Esophagus muscularis mucosa (tissue), 4 donors: ENCODE results near the gene PDE4D. TPM values are rescaled to one million over a fixed set of nuclear protein-coding genes. Genes with fewer than 3 reads are reported as not detected.

Source experiments
- DNase-seq: peaks from one replicate; pipeline ENCODE4 v3.0.0-alpha.2; 2017; ENCODE audit errors: extremely low spot score
- H3K27ac ChIP-seq, 4 donors: fragments of 200-600 bp; sonication (generic); replicated peaks in 1 of 4; 1 replicate in 3 of 4; 2 replicates in 1 of 4; pipeline ENCODE4 v1.5.1; 2016 to 2019; ENCODE audit warnings: mild to moderate bottlenecking in 1 of 4
- H3K27me3 ChIP-seq, 4 donors: fragments of 200-600 bp; sonication (generic); one replicate each; pipeline versions ENCODE4 v1.5.1 to v1.6.0; 2016 to 2019
- H3K36me3 ChIP-seq, 4 donors: fragments of 200-600 bp; sonication (generic); one replicate each; pipeline ENCODE4 v1.5.1; 2016 to 2019
- H3K4me1 ChIP-seq, 4 donors: fragments of 200-600 bp; sonication (generic); one replicate each; pipeline ENCODE4 v1.5.1; 2016 to 2019
- H3K4me3 ChIP-seq, 4 donors: fragments of 200-600 bp; sonication (generic); 1 replicate in 2 of 4; 2 replicates in 2 of 4; pipeline ENCODE4 v1.5.1; 2016 to 2019; ENCODE audit warnings: mild to moderate bottlenecking in 4 of 4, moderate library complexity in 1 of 4
- H3K9me3 ChIP-seq, 4 donors: fragments of 200-600 bp; sonication (generic); 1 replicate in 3 of 4; 2 replicates in 1 of 4; pipeline ENCODE4 v1.5.1; 2016 to 2019
- CTCF ChIP-seq, 3 experiments: fragments of 200-600 bp in 2 of 3; fragments of 450-650 bp in 1 of 3; sonication (generic) in 2 of 3; IDR thresholded peaks; one replicate each; pipeline ENCODE4 v1.5.1; 2017 to 2019; ENCODE audit warnings: antibody characterized with exemption in 3 of 3, mild to moderate bottlenecking in 2 of 3, moderate library complexity in 1 of 3
- EP300 ChIP-seq: sonication (generic); formaldehyde crosslinking; IDR thresholded peaks from one replicate; pipeline ENCODE4 v1.6.1; 2017; ENCODE audit warnings: antibody characterized with exemption
- POLR2A ChIP-seq: fragments of 450-650 bp; IDR thresholded peaks from one replicate; pipeline ENCODE4 v1.6.1; 2017; ENCODE audit warnings: antibody characterized with exemption, moderate library complexity, mild to moderate bottlenecking, low read depth
- POLR2AphosphoS5 ChIP-seq, 2 donors: sonication (generic); formaldehyde crosslinking; IDR thresholded peaks; one replicate each; pipeline ENCODE4 v1.6.1; 2017; ENCODE audit warnings: antibody characterized with exemption in 2 of 2
- WGBS: methylation state at CpG from one replicate; pipeline ENCODE4 v1.1.5; 2018; 5-methylcytosine and 5-hydroxymethylcytosine counted together
- intact Hi-C: fragments of 100-400 bp; cut with DNase I; formaldehyde crosslinking; loops from one replicate; pipeline ENCODE4 v1.15.1; 2023
- total RNA-seq, 4 donors: library from RNA; depleted of rRNA; stranded (reverse); fragments of >200 nt; gene quantifications; one replicate each; pipeline versions ENCODE4 v1.1.0 to v1.2.1, GENCODE V29; 2016

PDE4D gene
- total RNA-seq, 4 donors from 2014 or later, result 39.2 to 87.0 (median 50.2) TPM

- Histone ChIP-seq H3K9me3 (no peaks in the 10 kb centered on the region), H3K27me3 (no peaks in the 10 kb centered on the region), H3K4me3 (no peak overlapping the region), H3K27ac (no peak overlapping the region), H3K4me1 (peaks cover 0 to 7% (median 2%) of the 10 kb centered on the region in 4 donors), H3K36me3 (no peaks in the 10 kb centered on the region)
- intact Hi-C loops, result loop anchor here (5.0 kb wide), 4 partner anchors 568 to 853 kb away; no protein-coding TSS in a partner anchor
- no peak for DNase-seq
- TF ChIP-seq EP300 (no peak), CTCF (IDR thresholded peaks at IDR 0.05) (peak; percentile 43 to 53 (median 52)), POLR2AphosphoS5 (IDR thresholded peaks at IDR 0.05) (no peak)
- 39% methylated on average over 8 of the region's 8 CpGs for WGBS
Measured at GRCh38 chr5:59813761-59814536, 79.6 kb downstream of the PDE4D start.

- no peaks in the 10 kb centered on the region for H3K27me3 ChIP-seq
- intact Hi-C loops, result loop anchor here (5.0 kb wide), 4 partner anchors 572 to 857 kb away; no protein-coding TSS in a partner anchor
- 5% methylated on average over 14 of the region's 14 CpGs for WGBS
- peaks cover 0 to 21% (median 11%) of the 10 kb centered on the region in 4 donors for H3K4me1 ChIP-seq
- no peaks in the 10 kb centered on the region for H3K36me3 ChIP-seq
- no peak overlapping the region for H3K27ac ChIP-seq
- TF ChIP-seq POLR2A, result no peak
- TF ChIP-seq CTCF (IDR thresholded peaks at IDR 0.05), result peak; percentile 88 to 95 (median 91)
- no peak for TF ChIP-seq POLR2AphosphoS5 (IDR thresholded peaks at IDR 0.05)
- TF ChIP-seq EP300, result no peak
- no peak for DNase-seq
- H3K9me3 ChIP-seq, result no peaks in the 10 kb centered on the region
- peak overlapping the region in 3 of 4 donors; percentile 9 to 40 (median 28) for H3K4me3 ChIP-seq
Measured at GRCh38 chr5:59810041-59810440, 83.5 kb downstream of the PDE4D start.

- intact Hi-C loops, result no loop called here
- Histone ChIP-seq H3K27ac (peak overlapping the region in 1 of 4 donors; percentile 9), H3K36me3 (no peaks in the 10 kb centered on the region), H3K9me3 (no peaks in the 10 kb centered on the region), H3K4me3 (no peak overlapping the region), H3K27me3 (no peaks in the 10 kb centered on the region), H3K4me1 (peaks cover 0 to 21% (median 9%) of the 10 kb centered on the region in 4 donors)
- WGBS, result 61% methylated on average over 3 of the region's 3 CpGs
- no peak for TF ChIP-seq POLR2AphosphoS5 (IDR thresholded peaks at IDR 0.05)
- TF ChIP-seq CTCF (IDR thresholded peaks at IDR 0.05), result no peak
- no peak for TF ChIP-seq EP300
- TF ChIP-seq POLR2A, result no peak
- DNase-seq, result no peak
Measured at GRCh38 chr5:59807806-59808205, 85.7 kb downstream of the PDE4D start.

GRCh38 chr5:59800347-59800893, 93.1 kb downstream of the PDE4D start:
- TF ChIP-seq POLR2AphosphoS5 (IDR thresholded peaks at IDR 0.05) (no peak), CTCF (IDR thresholded peaks at IDR 0.05) (no peak), POLR2A (no peak), EP300 (no peak)
- Histone ChIP-seq H3K27me3 (no peaks in the 10 kb centered on the region), H3K27ac (no peak overlapping the region), H3K4me1 (peaks cover 3 to 22% (median 10%) of the 10 kb centered on the region in 4 donors), H3K9me3 (no peaks in the 10 kb centered on the region), H3K36me3 (no peaks in the 10 kb centered on the region), H3K4me3 (no peak overlapping the region)
- 87% methylated on average over 1 of the region's 1 CpG for WGBS
- no peak for DNase-seq
- intact Hi-C loops, result loop anchor here (5.0 kb wide), 1 partner anchor 293 kb away; no protein-coding TSS in a partner anchor
